Measurements from ENCODE around the gene CARD19. TPM values are rescaled to one million over a fixed set of nuclear protein-coding genes. Genes with fewer than 3 reads are reported as not detected.

Gene CARD19
- total and polyA plus RNA-seq, 2 experiments from 2014 or later, result 37.5 to 47.3 TPM

- no peak for TF ChIP-seq CTCF (IDR thresholded peaks at IDR 0.05; ENCODE audit: low read depth, low read length)
- H3K4me3 ChIP-seq, result no peak overlapping the region
- H3K9me3 ChIP-seq (ENCODE audit: low read depth), result no peaks in the 10 kb centered on the region
- H3K27ac ChIP-seq, result no peak overlapping the region
- DNase-seq (ENCODE audit: low read depth in 1 of 2, low spot score in 1 of 2), result no peak
- H3K4me1 ChIP-seq (ENCODE audit: low read depth), result no peaks in the 10 kb centered on the region
- no peaks in the 10 kb centered on the region for H3K36me3 ChIP-seq
- no peaks in the 10 kb centered on the region for H3K27me3 ChIP-seq
Observed at GRCh38 chr9:93077367-93077766, 18.6 kb upstream of the CARD19 start.

- Histone ChIP-seq H3K27ac (no peak overlapping the region), H3K9me3 (ENCODE audit: low read depth) (no peaks in the 10 kb centered on the region), H3K4me1 (ENCODE audit: low read depth) (no peaks in the 10 kb centered on the region), H3K36me3 (no peaks in the 10 kb centered on the region), H3K27me3 (no peaks in the 10 kb centered on the region), H3K4me3 (no peak overlapping the region)
- TF ChIP-seq CTCF (IDR thresholded peaks at IDR 0.05; ENCODE audit: low read depth, low read length), result no peak
- DNase-seq (ENCODE audit: low read depth in 1 of 2, low spot score in 1 of 2), result no peak
Observed at GRCh38 chr9:93077811-93078210, 18.2 kb upstream of the CARD19 start.

- DNase-seq (ENCODE audit: low read depth in 1 of 2, low spot score in 1 of 2), result no peak
- peaks cover 4% of the 10 kb centered on the region for H3K4me1 ChIP-seq (ENCODE audit: low read depth)
- H3K27me3 ChIP-seq, result no peaks in the 10 kb centered on the region
- no peaks in the 10 kb centered on the region for H3K36me3 ChIP-seq
- TF ChIP-seq CTCF (IDR thresholded peaks at IDR 0.05; ENCODE audit: low read depth, low read length), result no peak
- H3K27ac ChIP-seq, result no peak overlapping the region
- H3K4me3 ChIP-seq, result no peak overlapping the region
- no peaks in the 10 kb centered on the region for H3K9me3 ChIP-seq (ENCODE audit: low read depth)
Observed at GRCh38 chr9:93079371-93079770, 16.6 kb upstream of the CARD19 start.

GRCh38 chr9:93080406-93080805 lies 15.6 kb upstream of the CARD19 start:
- no peak for TF ChIP-seq CTCF (IDR thresholded peaks at IDR 0.05; ENCODE audit: low read depth, low read length)
- Histone ChIP-seq H3K36me3 (no peaks in the 10 kb centered on the region), H3K4me3 (no peak overlapping the region), H3K4me1 (ENCODE audit: low read depth) (peaks cover 4% of the 10 kb centered on the region), H3K27me3 (no peaks in the 10 kb centered on the region), H3K9me3 (ENCODE audit: low read depth) (no peaks in the 10 kb centered on the region), H3K27ac (no peak overlapping the region)
- no peak for DNase-seq (ENCODE audit: low read depth in 1 of 2, low spot score in 1 of 2)

- Histone ChIP-seq H3K27me3 (no peaks in the 10 kb centered on the region), H3K4me1 (ENCODE audit: low read depth) (peaks cover 4% of the 10 kb centered on the region), H3K36me3 (no peaks in the 10 kb centered on the region), H3K27ac (no peak overlapping the region), H3K4me3 (no peak overlapping the region), H3K9me3 (ENCODE audit: low read depth) (no peaks in the 10 kb centered on the region)
- no peak for TF ChIP-seq CTCF (IDR thresholded peaks at IDR 0.05; ENCODE audit: low read depth, low read length)
- DNase-seq (ENCODE audit: low read depth in 1 of 2, low spot score in 1 of 2), result peak in 1 of 2 donors; percentile 68
Observed at GRCh38 chr9:93081081-93081529, 14.9 kb upstream of the CARD19 start.

GRCh38 chr9:93081931-93082330 lies 14.1 kb upstream of the CARD19 start:
- no peak overlapping the region for H3K4me3 ChIP-seq
- DNase-seq (ENCODE audit: low read depth in 1 of 2, low spot score in 1 of 2), result peak in 1 of 2 donors; percentile 75
- TF ChIP-seq CTCF (IDR thresholded peaks at IDR 0.05; ENCODE audit: low read depth, low read length), result no peak
- no peak overlapping the region for H3K27ac ChIP-seq
- no peaks in the 10 kb centered on the region for H3K36me3 ChIP-seq
- H3K27me3 ChIP-seq, result no peaks in the 10 kb centered on the region
- peaks cover 4% of the 10 kb centered on the region for H3K4me1 ChIP-seq (ENCODE audit: low read depth)
- H3K9me3 ChIP-seq (ENCODE audit: low read depth), result no peaks in the 10 kb centered on the region
